HuH-7.5 (cell line): Measurements from ENCODE around the gene RACGAP1.

Experiments
- DNase-seq: peaks from one replicate; pipeline ENCODE4 v3.0.0; 2011; ENCODE audit warnings: low spot score

Gene RACGAP1

DNA sequence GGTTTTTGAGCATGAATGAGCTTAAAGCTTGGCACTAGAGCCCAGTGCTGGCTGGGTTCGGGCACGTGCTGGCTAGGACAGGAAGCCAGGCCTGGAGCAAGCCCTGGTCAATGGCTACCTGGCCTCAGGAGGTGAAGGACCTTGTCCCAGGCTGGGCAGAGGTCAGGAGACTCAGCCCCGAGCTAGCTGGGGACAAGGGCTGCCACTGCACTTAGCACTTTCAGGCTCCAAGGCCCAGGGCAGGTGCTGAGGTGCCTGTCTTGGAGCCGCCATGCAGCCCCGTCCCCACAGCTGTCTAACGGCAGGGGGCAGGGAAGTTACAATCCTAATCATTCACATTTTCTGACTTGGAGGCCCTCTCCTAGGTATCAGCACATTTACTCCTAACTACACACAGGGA, 56.8 kb downstream of the RACGAP1 start:
- DNase-seq, result no peak

DNA sequence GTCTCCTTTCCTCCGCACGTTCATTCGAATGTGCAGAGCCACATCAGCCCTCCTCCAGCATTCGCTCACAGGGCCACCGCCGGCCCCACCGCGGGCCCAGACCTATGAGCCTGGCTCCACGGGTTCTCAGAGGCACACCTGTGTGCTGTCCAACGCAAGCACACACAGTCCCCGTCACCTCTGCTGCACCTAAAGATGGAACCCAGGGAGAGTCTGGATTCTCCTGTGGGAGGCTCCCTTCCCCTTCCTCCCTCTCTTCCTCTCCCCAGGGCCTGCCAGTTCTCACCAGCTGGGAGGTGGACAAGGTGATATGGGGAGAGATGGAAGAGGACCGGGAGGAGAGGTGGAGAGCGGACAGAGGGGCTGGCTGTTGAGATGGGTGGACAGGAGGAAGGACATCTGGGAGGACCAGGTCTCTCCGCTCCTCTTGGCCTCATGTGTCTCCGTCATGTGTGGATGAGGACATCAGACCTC, 57.5 kb downstream of the RACGAP1 start:
- DNase-seq, result no peak

- peak; percentile 98 for DNase-seq
Measured at GRCh38 chr12:49967042-49967776, 58.1 kb downstream of the RACGAP1 start.

DNA sequence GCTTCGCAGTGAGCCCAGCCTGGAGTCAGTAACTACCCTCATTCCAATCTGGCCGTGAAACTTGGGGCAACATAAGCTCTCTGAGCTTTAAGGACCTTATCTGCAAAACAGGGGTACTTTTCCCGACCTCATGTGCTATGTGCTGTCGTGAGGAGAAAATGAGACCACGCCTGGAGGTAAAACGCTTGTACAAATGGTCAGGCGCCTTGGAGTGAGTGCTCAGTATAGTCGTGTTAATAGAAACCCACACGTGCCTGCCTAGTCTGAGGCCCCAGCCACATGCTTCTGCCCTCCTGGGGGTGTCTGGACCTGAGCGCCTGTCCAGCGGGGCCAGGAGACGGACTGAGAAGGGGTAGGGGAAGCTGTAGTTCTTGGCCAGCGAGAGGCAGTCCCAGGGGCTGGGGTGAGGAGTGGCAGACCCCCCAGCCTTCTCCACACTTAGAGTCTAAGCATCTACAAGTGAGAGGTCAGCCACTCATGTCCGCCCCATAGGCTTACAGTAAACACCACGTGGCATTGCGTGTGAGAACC, 58.7 kb downstream of the RACGAP1 start:
- no peak for DNase-seq

DNA sequence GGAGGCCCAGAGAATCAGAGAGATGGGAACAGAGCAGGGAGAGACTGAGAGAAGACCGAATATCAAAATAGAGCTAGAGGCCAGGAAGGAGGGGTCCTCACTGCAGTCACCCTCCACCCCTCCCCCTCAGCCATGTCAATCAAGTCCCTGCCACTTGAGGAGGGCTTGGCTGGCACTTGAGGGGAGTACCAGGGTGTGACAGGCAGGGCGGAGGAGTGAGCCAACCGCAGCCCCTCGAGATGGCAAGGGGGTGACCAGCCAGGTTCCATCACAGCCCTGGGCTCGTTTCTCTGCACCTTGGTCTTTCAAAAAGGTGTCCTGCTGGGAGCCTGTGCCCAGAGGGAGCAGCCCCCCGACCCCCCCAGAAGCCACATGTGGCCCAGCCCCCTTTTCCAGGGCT, 59.5 kb downstream of the RACGAP1 start:
- DNase-seq, result no peak

- DNase-seq, result no peak
Measured at GRCh38 chr12:49964849-49965624, 60.3 kb downstream of the RACGAP1 start.

DNA sequence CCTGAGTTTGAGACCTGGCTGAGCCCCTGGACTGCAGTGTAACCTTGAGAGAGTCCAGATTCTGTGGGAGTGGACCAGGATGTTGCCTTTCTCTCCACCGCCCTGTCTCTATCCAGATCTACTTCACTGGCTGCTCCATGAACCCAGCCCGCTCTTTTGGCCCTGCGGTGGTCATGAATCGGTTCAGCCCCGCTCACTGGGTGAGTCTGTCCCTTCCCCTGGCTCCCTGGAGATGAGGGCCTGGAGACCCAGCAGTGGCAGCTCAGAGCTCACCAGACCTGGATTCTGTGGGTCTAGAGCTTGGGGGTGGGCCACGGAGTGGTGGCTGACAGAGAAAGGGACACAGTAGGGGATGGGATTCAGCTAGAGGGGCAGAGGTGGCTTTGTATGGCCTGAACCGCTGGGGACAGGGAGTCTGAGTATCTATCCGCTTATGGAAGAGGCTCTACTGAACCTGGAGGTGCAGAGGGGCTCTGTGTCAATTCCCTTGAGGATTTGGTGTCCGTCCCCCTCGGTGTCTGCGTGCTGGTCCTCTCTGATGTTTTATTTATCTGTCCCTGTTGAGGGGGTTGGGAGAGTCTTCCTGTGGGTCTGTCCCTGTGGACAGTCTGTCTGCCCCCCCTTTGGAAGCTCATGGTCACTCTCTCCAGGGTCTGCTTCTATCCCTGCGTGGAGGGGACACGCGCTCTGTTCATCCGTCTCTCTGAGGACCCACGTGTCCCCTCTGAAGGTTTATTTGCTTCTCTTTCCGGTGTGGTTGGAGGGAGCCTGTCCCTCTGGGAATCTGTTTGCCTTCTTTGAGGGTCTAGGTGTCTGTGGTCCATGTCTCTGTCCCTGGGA, 61.1 kb downstream of the RACGAP1 start:
- DNase-seq, result no peak

- DNase-seq, result peak; percentile 59
Measured at GRCh38 chr12:49962861-49963765, 62.2 kb downstream of the RACGAP1 start.

DNA sequence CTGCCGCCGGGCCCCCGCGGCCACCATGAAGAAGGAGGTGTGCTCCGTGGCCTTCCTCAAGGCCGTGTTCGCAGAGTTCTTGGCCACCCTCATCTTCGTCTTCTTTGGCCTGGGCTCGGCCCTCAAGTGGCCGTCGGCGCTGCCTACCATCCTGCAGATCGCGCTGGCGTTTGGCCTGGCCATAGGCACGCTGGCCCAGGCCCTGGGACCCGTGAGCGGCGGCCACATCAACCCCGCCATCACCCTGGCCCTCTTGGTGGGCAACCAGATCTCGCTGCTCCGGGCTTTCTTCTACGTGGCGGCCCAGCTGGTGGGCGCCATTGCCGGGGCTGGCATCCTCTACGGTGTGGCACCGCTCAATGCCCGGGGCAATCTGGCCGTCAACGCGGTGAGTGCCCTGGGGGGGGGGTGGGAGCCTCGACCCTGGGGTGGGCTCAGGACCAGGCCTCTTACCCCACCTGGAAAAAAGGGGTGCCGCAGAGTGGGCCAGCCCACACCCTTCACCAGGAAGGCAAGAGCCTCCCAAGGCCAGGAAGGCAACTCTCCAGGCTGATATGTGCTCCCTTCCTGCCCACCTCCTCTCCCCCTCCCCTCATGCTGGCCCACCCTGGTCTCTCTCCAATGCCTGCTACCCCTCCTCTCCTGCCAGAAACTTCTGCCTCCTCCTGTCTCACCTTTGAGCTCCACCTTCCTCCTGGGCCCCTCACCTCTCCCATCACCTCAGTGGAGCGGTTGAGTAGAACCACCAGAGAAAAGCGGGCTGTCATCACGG, 63.1 kb downstream of the RACGAP1 start:
- DNase-seq, result no peak

DNA sequence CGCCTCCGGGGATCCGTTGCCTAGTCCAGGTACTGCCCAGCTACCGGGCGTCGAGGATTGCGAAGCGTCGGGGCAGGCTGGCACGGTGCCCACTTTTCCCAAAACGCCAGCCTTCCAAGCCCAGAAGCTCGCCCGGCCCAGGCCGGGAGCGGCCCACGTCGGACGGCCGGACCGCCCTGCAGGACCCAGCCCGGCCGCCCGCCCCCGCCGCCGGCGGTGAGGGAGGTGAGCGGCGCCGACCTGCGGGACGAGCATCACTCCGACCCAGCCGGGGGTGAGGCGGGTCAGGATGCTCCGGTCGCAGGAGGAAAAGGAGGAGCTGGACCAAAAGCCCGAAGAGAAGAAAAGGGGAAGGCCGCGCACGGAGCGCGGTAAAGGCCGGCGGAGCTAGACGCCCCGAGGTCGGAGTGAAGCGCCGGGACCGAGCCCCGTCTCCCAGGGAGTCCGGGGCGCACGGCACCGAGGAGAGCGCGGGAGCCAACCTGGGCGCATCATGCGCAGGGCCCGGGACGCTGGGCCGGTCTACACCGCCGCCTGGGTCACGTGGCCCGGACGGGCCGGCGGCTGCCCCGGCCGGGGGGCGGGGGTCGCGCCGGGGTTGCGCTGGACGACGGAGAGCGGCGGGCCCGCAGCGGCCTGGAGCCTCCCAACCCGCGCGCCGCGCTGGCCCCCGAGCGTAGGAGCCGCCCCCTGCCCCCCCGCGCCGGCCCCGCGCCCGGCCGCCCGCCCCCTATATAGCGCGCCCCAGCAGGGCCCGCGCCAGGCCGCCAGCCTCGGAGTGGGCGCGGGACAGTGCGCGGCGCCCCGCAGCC, 64.0 kb downstream of the RACGAP1 start, which contains the start of gene AQP5:
AQP5 (plus strand) TSS at position 762 of the 812 bp plus-strand sequence. CDS start 146 bp downstream, outside the sequence.
- no peak for DNase-seq

DNA sequence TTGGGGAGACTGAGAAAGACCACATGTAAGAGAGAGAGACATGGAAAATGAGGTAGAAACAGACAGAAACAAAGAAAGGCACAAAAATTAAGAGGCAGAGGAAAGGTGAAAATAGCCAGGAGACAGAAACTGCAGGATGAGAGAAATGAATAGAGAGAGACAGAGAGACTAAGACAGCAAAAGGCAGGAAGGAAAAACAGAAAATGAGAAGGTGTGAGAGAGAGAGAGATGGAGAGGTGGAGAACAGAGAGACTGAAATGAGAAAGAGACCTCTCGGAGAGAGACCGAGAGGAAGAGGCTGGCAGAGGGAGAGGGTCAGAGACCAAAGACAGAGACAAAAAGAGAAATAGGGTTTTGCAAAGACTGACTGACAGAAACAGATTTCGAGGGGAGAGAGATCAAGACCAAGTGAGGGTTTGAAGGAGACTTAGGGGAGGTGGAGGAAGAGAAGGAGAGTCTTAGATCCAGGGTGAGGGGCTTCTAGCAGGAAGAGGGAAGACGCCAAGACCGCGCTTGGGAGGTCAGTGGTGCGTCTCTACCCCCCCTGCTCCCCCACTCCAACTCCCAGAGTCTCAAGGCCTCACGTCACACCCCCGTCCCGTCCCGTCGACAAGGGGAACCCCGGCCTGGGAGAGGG, 64.7 kb downstream of the RACGAP1 start:
- no peak for DNase-seq

DNA sequence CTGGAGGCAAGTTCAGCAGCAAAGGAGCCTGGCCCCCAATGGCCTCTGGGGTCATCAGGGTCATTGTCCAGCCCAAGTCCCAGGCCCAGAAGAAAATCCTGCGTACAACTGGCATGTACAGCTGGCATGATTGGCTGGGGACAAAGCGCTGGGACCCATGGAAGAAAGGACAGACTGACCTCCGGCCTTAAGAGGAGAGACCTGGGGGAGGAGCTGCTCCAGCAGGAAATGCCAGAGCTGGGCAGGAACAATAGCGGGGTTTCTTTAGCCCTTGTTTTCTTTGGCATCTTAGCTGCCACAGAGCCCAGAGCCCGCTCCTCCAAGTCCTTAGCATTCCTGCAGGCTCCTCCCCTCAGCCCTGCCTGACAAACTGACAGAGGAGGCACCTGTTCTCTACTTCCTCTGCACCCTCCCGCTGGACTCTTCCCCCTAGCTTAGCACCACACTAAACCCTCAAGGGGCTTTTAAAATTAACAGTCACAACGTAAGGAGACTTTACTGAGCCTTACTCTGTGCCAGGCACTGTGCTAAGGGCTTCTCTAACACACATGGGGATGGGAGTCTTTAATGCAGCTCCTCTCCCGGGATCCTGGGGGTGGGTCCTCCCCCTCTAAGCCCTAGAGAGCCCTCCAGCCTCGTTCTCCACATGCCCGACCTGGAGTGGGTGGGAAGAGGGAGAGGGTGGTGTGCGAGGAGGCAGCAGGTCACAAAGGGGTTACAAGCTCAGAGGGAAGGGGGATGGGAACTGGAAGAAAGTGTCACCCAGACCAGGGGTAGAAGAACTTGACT, 65.4 kb downstream of the RACGAP1 start:
- DNase-seq, result no peak

- no peak for DNase-seq
Measured at GRCh38 chr12:49957570-49957967, 67.7 kb downstream of the RACGAP1 start.

DNA sequence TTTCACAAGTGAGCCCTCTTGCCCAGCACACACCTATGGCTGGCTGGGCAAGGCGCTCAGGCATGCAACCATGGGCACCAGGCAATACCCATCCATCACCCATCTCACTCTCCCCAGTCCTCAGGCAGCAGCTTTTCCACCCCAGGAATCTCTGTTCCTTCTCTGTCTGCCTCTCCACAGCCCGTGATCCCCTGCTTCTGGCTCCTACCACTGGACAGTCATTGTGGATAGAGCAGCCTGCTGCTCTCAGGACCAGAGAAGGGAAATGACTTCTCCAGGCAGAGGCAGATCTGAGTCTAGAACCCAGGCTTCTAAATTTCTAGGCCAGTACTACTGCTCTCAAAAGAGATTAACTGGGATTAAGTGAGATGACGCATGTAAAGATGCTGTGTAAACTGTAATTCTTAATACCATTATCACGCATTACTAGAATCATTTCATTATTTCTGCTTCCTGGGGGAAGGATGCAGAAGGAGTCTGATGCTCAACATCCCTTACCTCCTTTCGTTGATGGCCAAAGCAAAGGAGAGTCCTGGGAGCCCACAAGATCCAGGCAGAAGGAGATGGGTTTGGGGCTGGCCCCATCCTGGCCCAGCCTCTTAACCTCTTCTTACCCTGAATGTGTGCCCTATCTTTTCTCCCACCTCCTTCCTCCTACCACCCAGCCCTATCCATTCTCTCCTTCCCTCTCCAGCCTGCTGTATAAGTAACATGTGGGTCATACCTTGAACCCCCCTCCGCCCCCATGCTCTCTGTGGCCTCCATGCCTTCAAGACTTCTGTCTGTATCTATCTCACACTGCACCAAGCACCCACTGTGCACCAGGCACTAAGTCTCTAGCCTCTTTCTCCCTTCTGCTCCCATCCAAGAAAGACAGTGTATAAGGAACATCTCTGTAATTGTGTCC, 68.4 kb downstream of the RACGAP1 start:
- DNase-seq, result no peak

- DNase-seq, result no peak
Measured at GRCh38 chr12:49955899-49956662, 69.2 kb downstream of the RACGAP1 start.
